HEK293 (cell line): ENCODE results near the gene PIGZ.

Source experiments
- SALL2 ChIP-seq: fragments of 450-650 bp; formaldehyde crosslinking; IDR thresholded peaks from 2 replicates; pipeline ENCODE4 v1.5.0; 2017; ENCODE audit warnings: missing biosample characterization, mild to moderate bottlenecking, missing genetic modification characterization, borderline replicate concordance
- ZBTB17 ChIP-seq: fragments of 450-650 bp; formaldehyde crosslinking; IDR thresholded peaks from 2 replicates; pipeline ENCODE4 v1.5.1; 2016; ENCODE audit warnings: missing biosample characterization, missing genetic modification characterization
- ZEB2 ChIP-seq: fragments of 450-650 bp; formaldehyde crosslinking; IDR thresholded peaks from 2 replicates; pipeline ENCODE4 v1.5.1; 2016; ENCODE audit warnings: missing biosample characterization, missing genetic modification characterization
- ZNF529 ChIP-seq: fragments of 450-650 bp; formaldehyde crosslinking; IDR thresholded peaks from 2 replicates; pipeline ENCODE4 v1.5.1; 2017; ENCODE audit warnings: missing genetic modification characterization, missing biosample characterization; ENCODE audit not compliant: insufficient replicate concordance
- ZNF629 ChIP-seq: fragments of 450-650 bp; formaldehyde crosslinking; IDR thresholded peaks from 2 replicates; pipeline ENCODE4 v1.5.1; 2017; ENCODE audit warnings: missing biosample characterization, missing genetic modification characterization
- TF ChIP-seq, protein P1 (sequence below): fragments of 450-650 bp; formaldehyde crosslinking; IDR thresholded peaks from 2 replicates; pipeline ENCODE4 v1.5.1; 2017; ENCODE audit warnings: missing biosample characterization, missing genetic modification characterization
- TF ChIP-seq, protein P2 (sequence below): fragments of 450-650 bp; formaldehyde crosslinking; IDR thresholded peaks from 2 replicates; pipeline ENCODE4 v1.5.1; 2016; ENCODE audit warnings: missing biosample characterization, missing genetic modification characterization

DNA sequence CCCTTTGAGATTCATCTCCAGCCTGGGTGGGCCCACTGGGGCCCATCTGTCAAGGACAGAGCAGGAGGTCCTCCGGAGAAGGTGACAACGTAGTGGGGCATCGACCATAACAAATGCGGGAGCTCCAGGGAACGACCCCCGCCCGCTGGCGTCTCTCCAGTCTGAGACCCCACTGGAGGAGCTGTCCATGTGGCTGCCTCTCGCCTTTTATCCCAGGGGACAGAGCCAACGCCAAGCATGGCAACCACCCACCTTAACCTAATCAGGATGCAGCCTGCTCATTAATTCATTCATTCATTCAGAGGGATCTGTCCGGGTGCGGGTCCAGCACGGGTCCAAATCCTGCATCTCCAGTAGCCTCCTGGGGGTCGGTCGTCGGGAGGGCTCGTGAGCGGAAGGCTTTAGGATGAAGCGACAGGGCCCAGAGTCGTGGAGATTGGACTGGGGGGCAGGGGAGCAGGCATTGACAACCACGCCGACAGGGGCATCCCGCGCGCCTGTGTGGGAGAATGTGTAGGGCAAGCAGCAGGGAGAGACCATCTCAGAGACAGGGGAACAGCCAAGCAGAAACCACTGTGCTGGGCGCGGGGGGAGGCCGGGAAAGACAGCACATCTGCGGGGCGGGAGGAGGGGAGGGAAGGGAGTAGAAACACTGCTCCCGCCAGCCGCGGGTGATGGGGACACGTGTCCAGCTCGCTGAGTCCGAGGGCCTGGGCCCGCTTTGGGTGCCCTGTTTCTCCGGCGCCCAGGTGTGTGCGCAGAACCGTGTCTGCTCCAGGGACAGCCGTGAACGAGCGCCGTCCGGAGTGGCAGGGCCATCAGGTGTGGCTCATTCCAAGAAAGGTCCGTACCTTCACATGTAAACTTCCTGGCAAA lies 1.9 kb downstream of the PIGZ start:
- TF ChIP-seq, protein P1, sequence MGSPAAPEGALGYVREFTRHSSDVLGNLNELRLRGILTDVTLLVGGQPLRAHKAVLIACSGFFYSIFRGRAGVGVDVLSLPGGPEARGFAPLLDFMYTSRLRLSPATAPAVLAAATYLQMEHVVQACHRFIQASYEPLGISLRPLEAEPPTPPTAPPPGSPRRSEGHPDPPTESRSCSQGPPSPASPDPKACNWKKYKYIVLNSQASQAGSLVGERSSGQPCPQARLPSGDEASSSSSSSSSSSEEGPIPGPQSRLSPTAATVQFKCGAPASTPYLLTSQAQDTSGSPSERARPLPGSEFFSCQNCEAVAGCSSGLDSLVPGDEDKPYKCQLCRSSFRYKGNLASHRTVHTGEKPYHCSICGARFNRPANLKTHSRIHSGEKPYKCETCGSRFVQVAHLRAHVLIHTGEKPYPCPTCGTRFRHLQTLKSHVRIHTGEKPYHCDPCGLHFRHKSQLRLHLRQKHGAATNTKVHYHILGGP (tag by site-specific recombination): no peak
- TF ChIP-seq SALL2 (tag by site-specific recombination) (no peak), ZEB2 (tag by site-specific recombination) (no peak), ZNF629 (tag by site-specific recombination) (no peak), ZBTB17 (tag by site-specific recombination) (no peak), ZNF529 (no peak)
- TF ChIP-seq, protein P2, sequence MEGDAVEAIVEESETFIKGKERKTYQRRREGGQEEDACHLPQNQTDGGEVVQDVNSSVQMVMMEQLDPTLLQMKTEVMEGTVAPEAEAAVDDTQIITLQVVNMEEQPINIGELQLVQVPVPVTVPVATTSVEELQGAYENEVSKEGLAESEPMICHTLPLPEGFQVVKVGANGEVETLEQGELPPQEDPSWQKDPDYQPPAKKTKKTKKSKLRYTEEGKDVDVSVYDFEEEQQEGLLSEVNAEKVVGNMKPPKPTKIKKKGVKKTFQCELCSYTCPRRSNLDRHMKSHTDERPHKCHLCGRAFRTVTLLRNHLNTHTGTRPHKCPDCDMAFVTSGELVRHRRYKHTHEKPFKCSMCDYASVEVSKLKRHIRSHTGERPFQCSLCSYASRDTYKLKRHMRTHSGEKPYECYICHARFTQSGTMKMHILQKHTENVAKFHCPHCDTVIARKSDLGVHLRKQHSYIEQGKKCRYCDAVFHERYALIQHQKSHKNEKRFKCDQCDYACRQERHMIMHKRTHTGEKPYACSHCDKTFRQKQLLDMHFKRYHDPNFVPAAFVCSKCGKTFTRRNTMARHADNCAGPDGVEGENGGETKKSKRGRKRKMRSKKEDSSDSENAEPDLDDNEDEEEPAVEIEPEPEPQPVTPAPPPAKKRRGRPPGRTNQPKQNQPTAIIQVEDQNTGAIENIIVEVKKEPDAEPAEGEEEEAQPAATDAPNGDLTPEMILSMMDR (tag by site-specific recombination): no peak
